Measurements from ENCODE around the gene CDK6. TPM values are rescaled to one million over a fixed set of nuclear protein-coding genes. Genes with fewer than 3 reads are reported as not detected.

CDK6 gene
- total and polyA plus RNA-seq, 2 experiments from 2014 or later = 7.4 to 23.7 TPM

DNA sequence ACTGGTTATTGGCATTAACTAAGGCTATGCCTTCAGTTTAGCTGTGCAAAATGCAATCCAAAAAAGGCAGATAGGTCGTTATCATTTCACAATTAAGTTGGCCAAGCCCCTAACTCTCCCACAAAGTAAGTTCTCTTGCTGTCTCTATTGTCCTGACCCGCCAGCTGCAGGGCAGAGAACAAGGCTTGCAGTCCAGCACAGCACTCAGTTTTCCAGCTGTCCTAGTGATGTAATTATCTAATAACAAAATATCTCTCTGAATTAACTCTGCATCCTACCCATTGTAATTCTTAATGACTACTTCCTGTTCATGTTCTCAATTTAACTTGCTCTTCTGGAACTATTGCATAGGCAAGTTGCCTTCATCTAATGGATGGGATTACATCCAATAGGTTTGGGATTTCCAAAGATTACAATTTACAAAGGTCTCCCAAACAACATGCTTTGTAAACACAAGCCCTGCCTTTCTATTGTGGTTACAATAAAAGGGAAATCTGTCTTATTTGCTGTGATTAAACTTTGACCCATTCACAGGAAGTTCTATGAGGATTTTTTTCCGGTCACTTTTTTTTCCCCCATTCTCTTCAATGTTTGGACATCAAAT, 55.2 kb downstream of the CDK6 start:
- H3K36me3 Mint-ChIP-seq (ENCODE audit: low read depth) = peaks cover 16% of the 10 kb centered on the region; the same call in 2 of the 3 replicates
- H3K27me3 Mint-ChIP-seq (ENCODE audit: insufficient read depth, low read depth, poor library complexity) = no peaks in the 10 kb centered on the region
- no peak overlapping the region for H3K27ac ChIP-seq (ENCODE audit: low read depth)
- H4K20me1 ChIP-seq (replicated peaks; ENCODE audit: insufficient read depth) = no peaks in the 10 kb centered on the region
- no peak for DNase-seq (ENCODE audit: low spot score)
- H3K4me3 ChIP-seq = no peak overlapping the region
- H3K4me1 ChIP-seq (ENCODE audit: insufficient read depth) = peaks cover 33% of the 10 kb centered on the region
- no peaks in the 10 kb centered on the region for H3F3A ChIP-seq (replicated peaks; ENCODE audit: low read depth)
- H3K27ac Mint-ChIP-seq = no peak overlapping the region
- H3K36me3 ChIP-seq (ENCODE audit: insufficient read depth) = no peaks in the 10 kb centered on the region
- H3K9me2 ChIP-seq (ENCODE audit: insufficient read depth) = no peaks in the 10 kb centered on the region; the same call in none of the 2 replicates
- no peak overlapping the region for H3K4me3 Mint-ChIP-seq
- peaks cover 14% of the 10 kb centered on the region; the same call in 2 of the 3 replicates for H3K9me3 Mint-ChIP-seq
- H3K4me1 Mint-ChIP-seq = peaks cover 38% of the 10 kb centered on the region
- no peak for TF ChIP-seq EZH2phosphoT487 (IDR thresholded peaks at IDR 0.05; ENCODE audit: unreplicated experiment)
- TF ChIP-seq POLR2AphosphoS5 (IDR thresholded peaks at IDR 0.05; ENCODE audit: low read depth) = no peak
- no peak for ATAC-seq
- H3K4me2 ChIP-seq = no peak overlapping the region
- no peaks in the 10 kb centered on the region; the same call in 1 of the 2 replicates for H3K79me2 ChIP-seq (replicated peaks; ENCODE audit: insufficient read depth)
- H3K27me3 ChIP-seq (ENCODE audit: insufficient read depth) = no peaks in the 10 kb centered on the region
- no peak overlapping the region for H2AFZ ChIP-seq

DNA sequence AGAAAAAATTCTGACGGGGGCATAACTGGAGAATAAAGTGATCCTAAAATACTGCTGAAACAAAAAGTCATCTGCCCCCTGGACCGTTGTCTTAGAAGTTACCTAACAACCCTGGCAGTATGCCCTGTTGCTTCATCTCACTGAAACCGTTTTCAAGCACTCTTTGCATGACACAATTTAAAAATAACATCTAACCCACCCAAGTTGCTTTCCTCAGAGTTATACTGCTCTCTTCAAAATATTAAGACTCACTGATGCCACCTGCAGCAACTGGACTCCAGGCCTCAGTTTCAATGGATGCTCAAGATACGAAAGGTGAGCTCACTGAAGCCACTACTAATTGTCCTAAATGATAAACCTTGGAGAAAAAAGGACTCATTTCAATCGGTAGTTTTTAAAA, 57.4 kb downstream of the CDK6 start:
- Mint-ChIP-seq H3K4me3 (no peak overlapping the region), H3K27me3 (ENCODE audit: insufficient read depth, low read depth, poor library complexity) (no peaks in the 10 kb centered on the region), H3K36me3 (ENCODE audit: low read depth) (peaks cover 16% of the 10 kb centered on the region; the same call in 2 of the 3 replicates), H3K4me1 (peaks cover 24% of the 10 kb centered on the region), H3K27ac (no peak overlapping the region), H3K9me3 (peaks cover 14% of the 10 kb centered on the region; the same call in 2 of the 3 replicates)
- no peak overlapping the region for H3K27ac ChIP-seq (ENCODE audit: low read depth)
- H3K9me2 ChIP-seq (ENCODE audit: insufficient read depth) = no peaks in the 10 kb centered on the region; the same call in 1 of the 2 replicates
- no peak overlapping the region for H2AFZ ChIP-seq
- no peaks in the 10 kb centered on the region for H3K27me3 ChIP-seq (ENCODE audit: insufficient read depth)
- H4K20me1 ChIP-seq (replicated peaks; ENCODE audit: insufficient read depth) = no peaks in the 10 kb centered on the region
- no peak for DNase-seq (ENCODE audit: low spot score)
- H3K4me3 ChIP-seq = no peak overlapping the region
- no peak overlapping the region for H3K4me2 ChIP-seq
- H3K79me2 ChIP-seq (replicated peaks; ENCODE audit: insufficient read depth) = no peaks in the 10 kb centered on the region; the same call in 1 of the 2 replicates
- H3K36me3 ChIP-seq (ENCODE audit: insufficient read depth) = no peaks in the 10 kb centered on the region
- H3K4me1 ChIP-seq (ENCODE audit: insufficient read depth) = peaks cover 10% of the 10 kb centered on the region
- no peak for ATAC-seq
- H3F3A ChIP-seq (replicated peaks; ENCODE audit: low read depth) = no peaks in the 10 kb centered on the region
- TF ChIP-seq ZNF114 (CRISPR knock-in tag; IDR thresholded peaks at IDR 0.05) = no peak
- TF ChIP-seq, protein P1, sequence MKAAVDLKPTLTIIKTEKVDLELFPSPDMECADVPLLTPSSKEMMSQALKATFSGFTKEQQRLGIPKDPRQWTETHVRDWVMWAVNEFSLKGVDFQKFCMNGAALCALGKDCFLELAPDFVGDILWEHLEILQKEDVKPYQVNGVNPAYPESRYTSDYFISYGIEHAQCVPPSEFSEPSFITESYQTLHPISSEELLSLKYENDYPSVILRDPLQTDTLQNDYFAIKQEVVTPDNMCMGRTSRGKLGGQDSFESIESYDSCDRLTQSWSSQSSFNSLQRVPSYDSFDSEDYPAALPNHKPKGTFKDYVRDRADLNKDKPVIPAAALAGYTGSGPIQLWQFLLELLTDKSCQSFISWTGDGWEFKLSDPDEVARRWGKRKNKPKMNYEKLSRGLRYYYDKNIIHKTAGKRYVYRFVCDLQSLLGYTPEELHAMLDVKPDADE (IDR thresholded peaks at IDR 0.05) = no peak
- TF ChIP-seq CREB1 (CRISPR knock-in tag; IDR thresholded peaks at IDR 0.05; ENCODE audit: low read depth) = no peak
- no peak for TF ChIP-seq JUNB (IDR thresholded peaks at IDR 0.05; ENCODE audit: unreplicated experiment)
- TF ChIP-seq EZH2phosphoT487 (IDR thresholded peaks at IDR 0.05; ENCODE audit: unreplicated experiment) = no peak
- TF ChIP-seq, protein P2, sequence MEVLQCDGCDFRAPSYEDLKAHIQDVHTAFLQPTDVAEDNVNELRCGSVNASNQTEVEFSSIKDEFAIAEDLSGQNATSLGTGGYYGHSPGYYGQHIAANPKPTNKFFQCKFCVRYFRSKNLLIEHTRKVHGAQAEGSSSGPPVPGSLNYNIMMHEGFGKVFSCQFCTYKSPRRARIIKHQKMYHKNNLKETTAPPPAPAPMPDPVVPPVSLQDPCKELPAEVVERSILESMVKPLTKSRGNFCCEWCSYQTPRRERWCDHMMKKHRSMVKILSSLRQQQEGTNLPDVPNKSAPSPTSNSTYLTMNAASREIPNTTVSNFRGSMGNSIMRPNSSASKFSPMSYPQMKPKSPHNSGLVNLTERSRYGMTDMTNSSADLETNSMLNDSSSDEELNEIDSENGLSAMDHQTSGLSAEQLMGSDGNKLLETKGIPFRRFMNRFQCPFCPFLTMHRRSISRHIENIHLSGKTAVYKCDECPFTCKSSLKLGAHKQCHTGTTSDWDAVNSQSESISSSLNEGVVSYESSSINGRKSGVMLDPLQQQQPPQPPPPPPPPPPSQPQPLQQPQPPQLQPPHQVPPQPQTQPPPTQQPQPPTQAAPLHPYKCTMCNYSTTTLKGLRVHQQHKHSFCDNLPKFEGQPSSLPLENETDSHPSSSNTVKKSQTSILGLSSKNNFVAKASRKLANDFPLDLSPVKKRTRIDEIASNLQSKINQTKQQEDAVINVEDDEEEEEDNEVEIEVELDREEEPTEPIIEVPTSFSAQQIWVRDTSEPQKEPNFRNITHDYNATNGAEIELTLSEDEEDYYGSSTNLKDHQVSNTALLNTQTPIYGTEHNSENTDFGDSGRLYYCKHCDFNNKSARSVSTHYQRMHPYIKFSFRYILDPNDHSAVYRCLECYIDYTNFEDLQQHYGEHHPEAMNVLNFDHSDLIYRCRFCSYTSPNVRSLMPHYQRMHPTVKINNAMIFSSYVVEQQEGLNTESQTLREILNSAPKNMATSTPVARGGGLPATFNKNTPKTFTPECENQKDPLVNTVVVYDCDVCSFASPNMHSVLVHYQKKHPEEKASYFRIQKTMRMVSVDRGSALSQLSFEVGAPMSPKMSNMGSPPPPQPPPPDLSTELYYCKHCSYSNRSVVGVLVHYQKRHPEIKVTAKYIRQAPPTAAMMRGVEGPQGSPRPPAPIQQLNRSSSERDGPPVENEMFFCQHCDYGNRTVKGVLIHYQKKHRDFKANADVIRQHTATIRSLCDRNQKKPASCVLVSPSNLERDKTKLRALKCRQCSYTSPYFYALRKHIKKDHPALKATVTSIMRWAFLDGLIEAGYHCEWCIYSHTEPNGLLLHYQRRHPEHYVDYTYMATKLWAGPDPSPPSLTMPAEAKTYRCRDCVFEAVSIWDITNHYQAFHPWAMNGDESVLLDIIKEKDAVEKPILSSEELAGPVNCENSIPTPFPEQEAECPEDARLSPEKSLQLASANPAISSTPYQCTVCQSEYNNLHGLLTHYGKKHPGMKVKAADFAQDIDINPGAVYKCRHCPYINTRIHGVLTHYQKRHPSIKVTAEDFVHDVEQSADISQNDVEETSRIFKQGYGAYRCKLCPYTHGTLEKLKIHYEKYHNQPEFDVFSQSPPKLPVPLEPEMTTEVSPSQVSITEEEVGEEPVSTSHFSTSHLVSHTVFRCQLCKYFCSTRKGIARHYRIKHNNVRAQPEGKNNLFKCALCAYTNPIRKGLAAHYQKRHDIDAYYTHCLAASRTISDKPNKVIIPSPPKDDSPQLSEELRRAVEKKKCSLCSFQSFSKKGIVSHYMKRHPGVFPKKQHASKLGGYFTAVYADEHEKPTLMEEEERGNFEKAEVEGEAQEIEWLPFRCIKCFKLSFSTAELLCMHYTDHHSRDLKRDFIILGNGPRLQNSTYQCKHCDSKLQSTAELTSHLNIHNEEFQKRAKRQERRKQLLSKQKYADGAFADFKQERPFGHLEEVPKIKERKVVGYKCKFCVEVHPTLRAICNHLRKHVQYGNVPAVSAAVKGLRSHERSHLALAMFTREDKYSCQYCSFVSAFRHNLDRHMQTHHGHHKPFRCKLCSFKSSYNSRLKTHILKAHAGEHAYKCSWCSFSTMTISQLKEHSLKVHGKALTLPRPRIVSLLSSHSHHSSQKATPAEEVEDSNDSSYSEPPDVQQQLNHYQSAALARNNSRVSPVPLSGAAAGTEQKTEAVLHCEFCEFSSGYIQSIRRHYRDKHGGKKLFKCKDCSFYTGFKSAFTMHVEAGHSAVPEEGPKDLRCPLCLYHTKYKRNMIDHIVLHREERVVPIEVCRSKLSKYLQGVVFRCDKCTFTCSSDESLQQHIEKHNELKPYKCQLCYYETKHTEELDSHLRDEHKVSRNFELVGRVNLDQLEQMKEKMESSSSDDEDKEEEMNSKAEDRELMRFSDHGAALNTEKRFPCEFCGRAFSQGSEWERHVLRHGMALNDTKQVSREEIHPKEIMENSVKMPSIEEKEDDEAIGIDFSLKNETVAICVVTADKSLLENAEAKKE (CRISPR knock-in tag; IDR thresholded peaks at IDR 0.05) = no peak
- TF ChIP-seq, protein P3, sequence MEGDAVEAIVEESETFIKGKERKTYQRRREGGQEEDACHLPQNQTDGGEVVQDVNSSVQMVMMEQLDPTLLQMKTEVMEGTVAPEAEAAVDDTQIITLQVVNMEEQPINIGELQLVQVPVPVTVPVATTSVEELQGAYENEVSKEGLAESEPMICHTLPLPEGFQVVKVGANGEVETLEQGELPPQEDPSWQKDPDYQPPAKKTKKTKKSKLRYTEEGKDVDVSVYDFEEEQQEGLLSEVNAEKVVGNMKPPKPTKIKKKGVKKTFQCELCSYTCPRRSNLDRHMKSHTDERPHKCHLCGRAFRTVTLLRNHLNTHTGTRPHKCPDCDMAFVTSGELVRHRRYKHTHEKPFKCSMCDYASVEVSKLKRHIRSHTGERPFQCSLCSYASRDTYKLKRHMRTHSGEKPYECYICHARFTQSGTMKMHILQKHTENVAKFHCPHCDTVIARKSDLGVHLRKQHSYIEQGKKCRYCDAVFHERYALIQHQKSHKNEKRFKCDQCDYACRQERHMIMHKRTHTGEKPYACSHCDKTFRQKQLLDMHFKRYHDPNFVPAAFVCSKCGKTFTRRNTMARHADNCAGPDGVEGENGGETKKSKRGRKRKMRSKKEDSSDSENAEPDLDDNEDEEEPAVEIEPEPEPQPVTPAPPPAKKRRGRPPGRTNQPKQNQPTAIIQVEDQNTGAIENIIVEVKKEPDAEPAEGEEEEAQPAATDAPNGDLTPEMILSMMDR (conservative IDR thresholded peaks at IDR 0.05; ENCODE audit: low read depth in 2 of 2) = no peak
- TF ChIP-seq ZNF331 (CRISPR knock-in tag; IDR thresholded peaks at IDR 0.05; ENCODE audit: low read depth) = no peak
- TF ChIP-seq POLR2AphosphoS5 (IDR thresholded peaks at IDR 0.05; ENCODE audit: low read depth) = no peak
- no peak for TF ChIP-seq STAT1 (IDR thresholded peaks at IDR 0.05; ENCODE audit: unreplicated experiment)
- TF ChIP-seq NANOG (IDR thresholded peaks at IDR 0.05; ENCODE audit: borderline replicate concordance) = no peak
